H1 (cell line): ENCODE measurements around the gene BMP4. TPM values are rescaled to one million over a fixed set of nuclear protein-coding genes. Genes with fewer than 3 reads are reported as not detected.

Experiments used
- PHF8 ChIP-seq: fragments of 200-600 bp; sonication (generic); conservative IDR thresholded peaks from 2 replicates; pipeline ENCODE4 v1.7.1; 2012; ENCODE audit warnings: low read depth, mild to moderate bottlenecking, inconsistent platforms, low read length, moderate library complexity
- polyA plus RNA-seq, 7 experiments: library from polyadenylated mRNA; depleted of rRNA in 3 of 7; stranded (reverse) in 5 of 7; unstranded in 2 of 7; fragments of >200 nt in 5 of 7; fragments of 200-250 nt in 2 of 7; gene quantifications; 1 replicate in 5 of 7; 2 replicates in 1 of 7; 4 replicates in 1 of 7; pipeline versions ENCODE4 v1.2.1 to v1.2.3, GENCODE V29; 2011 to 2013; ENCODE audit warnings: missing spikeins in 2 of 7, mixed read lengths in 2 of 7
- total RNA-seq: library from RNA; stranded (reverse); fragmentation: NEBNext Ultra II Directional; extraction: Animal tissue kit (Norgen Biotek cat#: 25700); gene quantifications from 2 replicates; pipeline ENCODE4 v1.2.1, GENCODE V29; 2021
- TF ChIP-seq, protein P1 (sequence below): IDR thresholded peaks from 2 replicates; pipeline ENCODE4 v1.6.1; 2011; ENCODE audit warnings: low read depth, mild to moderate bottlenecking, low read length; ENCODE audit not compliant: insufficient read depth

The BMP4 gene
- total and polyA plus RNA-seq, 2 of the 8 experiments (the other 6 are each of a cell fraction or from before 2014, with no cell fraction given), result 2.3 to 5.4 TPM

DNA sequence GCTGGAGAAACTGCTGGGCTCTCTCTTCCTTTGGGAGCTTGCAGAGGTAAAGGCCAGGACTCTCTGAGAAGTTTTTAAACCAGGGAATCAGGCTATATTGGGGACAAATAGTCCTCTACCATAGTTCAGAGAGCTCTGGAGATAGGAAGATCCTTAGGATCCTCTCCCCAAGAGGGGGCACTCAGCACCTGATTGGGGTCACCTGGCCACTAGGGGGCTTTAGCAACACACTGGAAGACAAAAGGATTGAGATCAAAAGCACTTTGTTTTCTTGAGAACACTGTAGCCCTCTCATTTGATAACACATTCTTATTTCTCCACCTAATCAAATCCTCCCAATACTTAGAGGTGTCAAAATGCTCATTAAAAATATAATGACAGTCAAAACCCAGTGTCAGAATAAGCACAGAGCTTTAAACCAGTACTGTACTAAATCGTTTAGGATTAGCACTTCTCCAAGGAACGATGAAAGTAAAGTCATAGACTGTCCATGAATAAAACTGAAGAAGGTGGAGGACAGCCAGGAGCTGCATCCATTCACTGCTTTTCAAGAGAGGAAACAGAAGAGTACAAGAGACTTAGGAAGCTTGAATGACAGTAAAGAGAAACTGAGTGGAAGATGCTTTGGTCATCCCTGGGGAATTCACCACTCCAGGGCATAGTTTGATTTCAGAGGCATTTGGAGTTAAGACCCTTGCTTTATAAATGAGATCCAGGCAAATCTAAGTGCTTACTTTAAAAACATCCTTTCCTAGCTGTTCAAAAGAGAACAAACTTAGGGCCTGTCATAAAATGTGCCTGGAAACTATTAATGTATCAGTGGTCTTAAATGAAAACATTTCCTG is 26.5 kb downstream of the BMP4 start (continued):
- no peak for TF ChIP-seq PHF8
- TF ChIP-seq, protein P1, sequence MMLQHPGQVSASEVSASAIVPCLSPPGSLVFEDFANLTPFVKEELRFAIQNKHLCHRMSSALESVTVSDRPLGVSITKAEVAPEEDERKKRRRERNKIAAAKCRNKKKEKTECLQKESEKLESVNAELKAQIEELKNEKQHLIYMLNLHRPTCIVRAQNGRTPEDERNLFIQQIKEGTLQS, result no peak
